Occipital lobe (tissue), 2 donors: Measurements from ENCODE around the gene CPSF7. TPM values are rescaled to one million over a fixed set of nuclear protein-coding genes. Genes with fewer than 3 reads are reported as not detected.
A peak's percentile ranks its signal among the peaks of the same experiment; 100 is the strongest.
"Not testable (repeated sequence)": the region's sequence is repeated elsewhere in the genome, so short reads cannot be mapped to it uniquely, and the experiment has no call there.

ENCODE experiments used
- DNase-seq: peaks from one replicate; lab custom pipeline; 2025; lab: John Stamatoyannopoulos, UW
- total RNA-seq: library from RNA; depleted of rRNA; stranded (reverse); fragments of >200 nt; gene quantifications from one replicate; pipeline ENCODE4 v1.2.3, GENCODE V29; 2014

Gene CPSF7
- total RNA-seq, 1 donor from 2014 or later = 25.1 TPM

GRCh38 chr11:61442616-61443015, 12.8 kb upstream of the CPSF7 start:
- no peak for DNase-seq

GRCh38 chr11:61439615-61440014, 9.8 kb upstream of the CPSF7 start:
- DNase-seq = no peak

GRCh38 chr11:61437496-61437895, 7.7 kb upstream of the CPSF7 start:
- no peak for DNase-seq

- DNase-seq = not testable (repeated sequence)
These were observed 1.1 kb upstream of the CPSF7 start for GRCh38 chr11:61430839-61431238.

GRCh38 chr11:61429346-61429690, 457 bp downstream of the CPSF7 start:
- peak; percentile 50 for DNase-seq

- no peak for DNase-seq
These were observed 4.2 kb downstream of the CPSF7 start for GRCh38 chr11:61425367-61426131.

- DNase-seq = no peak
These were observed 7.5 kb downstream of the CPSF7 start for GRCh38 chr11:61422226-61422625.

GRCh38 chr11:61418136-61418535, 11.6 kb downstream of the CPSF7 start:
- no peak for DNase-seq

- DNase-seq = no peak
These were observed 12.1 kb downstream of the CPSF7 start for GRCh38 chr11:61417670-61418069.

- DNase-seq = no peak
These were observed 12.8 kb downstream of the CPSF7 start for GRCh38 chr11:61416941-61417340.

GRCh38 chr11:61415381-61415780, 14.4 kb downstream of the CPSF7 start:
- DNase-seq = no peak

GRCh38 chr11:61414547-61414946, 15.2 kb downstream of the CPSF7 start:
- no peak for DNase-seq

- no peak for DNase-seq
These were observed 16.3 kb downstream of the CPSF7 start for GRCh38 chr11:61413496-61413895.

- DNase-seq = no peak
These were observed 18.2 kb downstream of the CPSF7 start for GRCh38 chr11:61411589-61411988.

- no peak for DNase-seq
These were observed 22.6 kb downstream of the CPSF7 start for GRCh38 chr11:61406991-61407728.

- no peak for DNase-seq
These were observed 23.7 kb downstream of the CPSF7 start for GRCh38 chr11:61406067-61406466.

- no peak for DNase-seq
These were observed 25.1 kb downstream of the CPSF7 start for GRCh38 chr11:61404641-61405040.

- DNase-seq = no peak
These were observed 25.7 kb downstream of the CPSF7 start for GRCh38 chr11:61404103-61404502.

- DNase-seq = no peak
These were observed 26.1 kb downstream of the CPSF7 start for GRCh38 chr11:61403658-61404057.

- no peak for DNase-seq
These were observed 28.2 kb downstream of the CPSF7 start for GRCh38 chr11:61401573-61401972.

GRCh38 chr11:61401173-61401572, 28.6 kb downstream of the CPSF7 start:
- no peak for DNase-seq

GRCh38 chr11:61392981-61393595, 36.7 kb downstream of the CPSF7 start:
- DNase-seq = no peak

GRCh38 chr11:61390161-61390560, 39.6 kb downstream of the CPSF7 start:
- no peak for DNase-seq
